Calu3 (cell line): ENCODE data around the gene CPEB3. TPM values are rescaled to one million over a fixed set of nuclear protein-coding genes. Genes with fewer than 3 reads are reported as not detected.

ENCODE experiments used
- BruUV-seq: library from RNA; stranded (reverse); fragments of 400-500 nt; replicated peaks from 2 replicates; lab custom pipeline; 2021; lab: Mats Ljungman, UMichigan
- CTCF ChIA-PET: fragments of 300-600 bp; sonication (Branson Sonifier 250); formaldehyde crosslinking; loops from one replicate; lab custom pipeline; 2022; ENCODE audit warnings: antibody characterized with exemption; lab: Charles Lee
- DNase-seq: peaks from one replicate; pipeline ENCODE4 v3.0.0; 2022
- H3K27ac Mint-ChIP-seq: one replicate; pipeline ENCODE4 v1.8.0; 2022; ENCODE audit warnings: mixed read lengths; ENCODE audit not compliant: unreplicated experiment
- H3K27me3 Mint-ChIP-seq: one replicate; pipeline ENCODE4 v1.8.0; 2022; ENCODE audit warnings: mixed read lengths; ENCODE audit not compliant: unreplicated experiment
- H3K36me3 Mint-ChIP-seq: one replicate; pipeline ENCODE4 v1.8.0; 2022; ENCODE audit warnings: mild to moderate bottlenecking, moderate library complexity, mixed read lengths; ENCODE audit not compliant: insufficient read depth, unreplicated experiment
- H3K4me1 Mint-ChIP-seq: one replicate; pipeline ENCODE4 v1.8.0; 2022; ENCODE audit warnings: mild to moderate bottlenecking, low read depth, mixed read lengths; ENCODE audit not compliant: unreplicated experiment
- H3K4me3 Mint-ChIP-seq: one replicate; pipeline ENCODE4 v1.8.0; 2022; ENCODE audit warnings: mild to moderate bottlenecking, low read depth, moderate library complexity, mixed read lengths; ENCODE audit not compliant: unreplicated experiment
- H3K9me3 Mint-ChIP-seq: one replicate; pipeline ENCODE4 v1.8.0; 2022; ENCODE audit warnings: low read depth, mixed read lengths; ENCODE audit not compliant: unreplicated experiment
- intact Hi-C: fragments of 100-400 bp; cut with micrococcal nuclease; formaldehyde crosslinking; loops from one replicate; pipeline ENCODE4 v1.10.0; 2022; ENCODE audit not compliant: unreplicated experiment
- total RNA-seq: library from RNA; stranded (reverse); gene quantifications from 2 replicates; pipeline ENCODE4 v1.2.3, GENCODE V29; 2022
- TF ChIP-seq, protein P1 (sequence below): fragments of 200-600 bp; IDR thresholded peaks from one replicate; pipeline ENCODE4 v1.8.0; 2022; ENCODE audit warnings: antibody characterized with exemption; ENCODE audit not compliant: unreplicated experiment

The CPEB3 gene
- total RNA-seq, 1 experiment from 2014 or later = 2.8 TPM

DNA sequence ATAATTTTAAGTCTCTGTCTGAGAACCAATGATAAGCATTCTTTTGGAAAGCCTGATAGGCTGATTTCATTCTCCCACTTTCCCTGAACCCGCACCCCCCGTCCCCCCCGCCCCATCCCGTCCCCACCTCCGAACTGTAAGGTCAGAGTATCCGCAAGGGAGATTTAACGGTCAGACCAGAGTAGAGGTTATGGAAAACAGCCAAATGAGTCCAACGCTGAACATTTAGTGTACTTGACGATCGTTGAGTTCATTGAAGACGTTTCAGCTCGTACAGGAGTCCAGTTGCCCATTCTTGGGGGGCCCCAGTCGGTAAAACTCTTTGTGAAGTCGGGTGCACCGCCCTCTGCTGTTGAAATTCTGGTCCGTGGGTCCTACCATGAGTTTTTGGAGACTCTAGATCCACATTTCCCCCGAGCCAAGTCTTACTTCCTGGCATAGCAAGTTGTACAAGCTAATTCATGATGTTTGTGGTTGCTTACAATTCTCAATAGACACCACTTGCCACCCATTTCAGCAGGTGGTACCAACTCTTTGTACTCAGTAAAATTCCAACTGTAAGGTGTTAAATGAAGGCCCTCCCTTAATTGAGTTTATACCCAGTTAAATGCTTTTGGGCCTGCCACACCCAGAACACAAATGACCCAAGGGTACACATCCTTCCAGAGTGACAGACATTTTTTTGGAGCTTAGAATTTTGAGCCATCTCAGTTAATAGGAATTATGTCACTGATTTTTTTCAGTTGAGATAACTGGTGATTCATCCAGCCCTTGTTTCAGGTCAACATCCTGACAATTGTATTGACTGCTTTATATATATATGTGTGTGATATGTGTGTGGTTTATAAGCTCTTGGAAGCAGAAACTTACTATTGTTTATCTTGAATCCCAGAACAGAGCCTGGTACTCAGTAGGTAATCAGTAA, 1.3 kb upstream of the CPEB3 start:
- DNase-seq = peak; percentile 40

GRCh38 chr10:92291616-92291865, 663 bp upstream of the CPEB3 start:
- CTCF ChIA-PET = interaction anchor here (0.6 to 3.9 kb wide), 8 partner anchors 27 to 204 kb away, joined by 3 to 25 read pairs (median 3); no protein-coding TSS in a partner anchor
- H3K36me3 Mint-ChIP-seq = peaks cover 29% of the 10 kb centered on the region
- peak overlapping the region; percentile 77 for H3K4me3 Mint-ChIP-seq
- BruUV-seq = no TSS peak
- H3K27ac Mint-ChIP-seq = no peak overlapping the region
- no peak for DNase-seq
- TF ChIP-seq, protein P1, sequence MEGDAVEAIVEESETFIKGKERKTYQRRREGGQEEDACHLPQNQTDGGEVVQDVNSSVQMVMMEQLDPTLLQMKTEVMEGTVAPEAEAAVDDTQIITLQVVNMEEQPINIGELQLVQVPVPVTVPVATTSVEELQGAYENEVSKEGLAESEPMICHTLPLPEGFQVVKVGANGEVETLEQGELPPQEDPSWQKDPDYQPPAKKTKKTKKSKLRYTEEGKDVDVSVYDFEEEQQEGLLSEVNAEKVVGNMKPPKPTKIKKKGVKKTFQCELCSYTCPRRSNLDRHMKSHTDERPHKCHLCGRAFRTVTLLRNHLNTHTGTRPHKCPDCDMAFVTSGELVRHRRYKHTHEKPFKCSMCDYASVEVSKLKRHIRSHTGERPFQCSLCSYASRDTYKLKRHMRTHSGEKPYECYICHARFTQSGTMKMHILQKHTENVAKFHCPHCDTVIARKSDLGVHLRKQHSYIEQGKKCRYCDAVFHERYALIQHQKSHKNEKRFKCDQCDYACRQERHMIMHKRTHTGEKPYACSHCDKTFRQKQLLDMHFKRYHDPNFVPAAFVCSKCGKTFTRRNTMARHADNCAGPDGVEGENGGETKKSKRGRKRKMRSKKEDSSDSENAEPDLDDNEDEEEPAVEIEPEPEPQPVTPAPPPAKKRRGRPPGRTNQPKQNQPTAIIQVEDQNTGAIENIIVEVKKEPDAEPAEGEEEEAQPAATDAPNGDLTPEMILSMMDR = no peak
- no peaks in the 10 kb centered on the region for H3K4me1 Mint-ChIP-seq
- intact Hi-C loops = loop anchor here (2.0 kb wide), 1 partner anchor 49 kb away; no protein-coding TSS in a partner anchor
- no peaks in the 10 kb centered on the region for H3K27me3 Mint-ChIP-seq
- H3K9me3 Mint-ChIP-seq = no peaks in the 10 kb centered on the region

More for the DNA sequence above, 1.3 kb upstream of the CPEB3 start:
- Mint-ChIP-seq H3K9me3 (no peaks in the 10 kb centered on the region), H3K27ac (no peak overlapping the region), H3K36me3 (peaks cover 29% of the 10 kb centered on the region), H3K4me3 (peak overlapping the region; percentile 77), H3K27me3 (no peaks in the 10 kb centered on the region), H3K4me1 (no peaks in the 10 kb centered on the region)
- intact Hi-C loops = loop anchor here (2.0 kb wide), 2 partner anchors 49 to 205 kb away; no protein-coding TSS in a partner anchor
- CTCF ChIA-PET = interaction anchor here (0.6 to 3.9 kb wide), 4 partner anchors 48 to 204 kb away, joined by 3 to 25 read pairs (median 3); no protein-coding TSS in a partner anchor
- TF ChIP-seq, protein P1 = peak; percentile 26
- TSS peak; percentile 39 for BruUV-seq

DNA sequence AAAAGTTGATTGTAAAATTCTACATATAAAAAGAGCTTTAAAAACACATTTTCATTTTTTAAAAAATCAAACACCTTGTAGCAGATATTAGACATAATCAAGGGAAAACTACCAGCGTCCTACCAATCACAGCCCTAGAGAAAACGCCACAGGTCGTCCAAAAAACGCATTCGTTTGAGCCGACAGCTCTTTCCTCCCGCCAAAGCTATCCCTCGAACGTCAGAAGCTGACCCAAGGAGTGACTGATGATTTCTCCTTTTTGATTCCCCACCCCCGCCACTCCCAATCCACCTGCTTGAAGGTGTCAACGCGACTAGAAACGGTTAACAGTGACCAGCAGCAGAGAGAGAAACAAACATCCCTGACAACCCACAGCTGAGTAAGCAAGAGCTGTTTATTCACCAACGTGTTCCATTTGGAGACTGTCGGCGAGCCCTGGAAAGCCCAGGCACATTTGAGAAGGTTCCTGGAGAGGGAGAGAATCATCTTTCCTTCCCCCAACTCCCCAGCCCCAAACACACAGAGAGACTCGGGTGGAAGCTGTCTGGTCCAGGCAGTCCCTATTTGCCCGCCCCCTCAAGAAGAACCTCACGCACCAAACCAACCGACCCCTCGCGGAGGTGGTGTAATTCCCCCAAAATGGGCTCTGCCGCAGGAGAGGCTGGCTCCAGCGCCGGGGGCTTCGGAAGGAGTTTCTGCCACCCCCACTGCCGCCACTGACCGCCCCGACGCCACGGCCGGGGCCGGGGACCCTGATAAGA, 622 bp downstream of the CPEB3 start:
- Mint-ChIP-seq H3K27me3 (no peaks in the 10 kb centered on the region), H3K4me3 (peak overlapping the region; percentile 77), H3K36me3 (peaks cover 29% of the 10 kb centered on the region), H3K4me1 (no peaks in the 10 kb centered on the region), H3K9me3 (no peaks in the 10 kb centered on the region), H3K27ac (peak overlapping the region; percentile 42)
- BruUV-seq = TSS peak; percentile 65
- intact Hi-C loops = loop anchor here (2.0 kb wide), 1 partner anchor 47 kb away; no protein-coding TSS in a partner anchor
- TF ChIP-seq, protein P1 = no peak
- peak; percentile 23 for DNase-seq
- CTCF ChIA-PET = interaction anchor here (1.0 to 3.9 kb wide), 5 partner anchors 26 to 202 kb away, joined by 3 to 25 read pairs (median 3); no protein-coding TSS in a partner anchor

- Mint-ChIP-seq H3K36me3 (no peaks in the 10 kb centered on the region), H3K4me3 (no peak overlapping the region), H3K27me3 (no peaks in the 10 kb centered on the region), H3K9me3 (no peaks in the 10 kb centered on the region), H3K27ac (no peak overlapping the region), H3K4me1 (no peaks in the 10 kb centered on the region)
- no TSS peak for BruUV-seq
- intact Hi-C loops = no loop called here
- CTCF ChIA-PET = interaction anchor here (0.6 kb wide), 1 partner anchor 489 kb away, joined by 3 read pairs; no protein-coding TSS in a partner anchor
- no peak for DNase-seq
- TF ChIP-seq, protein P1 = no peak
Observed at GRCh38 chr10:92284112-92284704, 6.7 kb downstream of the CPEB3 start.
